NCI-H82 (cell line): ENCODE results near the gene NFASC.

Experiments used
- DNase-seq: peaks from one replicate; lab custom pipeline; 2025; lab: John Stamatoyannopoulos, UW

Gene NFASC

GRCh38 chr1:205041998-205042910, 171.6 kb downstream of the NFASC start:
- peak; percentile 81 for DNase-seq

- peak; percentile 52 for DNase-seq
These were observed 172.5 kb downstream of the NFASC start, which contains the start of gene CNTN2 for GRCh38 chr1:205042911-205043806. Gene CNTN2 (plus strand): TSS chr1:205043212. CDS start chr1:205053186, 9,974 bp downstream.

DNA sequence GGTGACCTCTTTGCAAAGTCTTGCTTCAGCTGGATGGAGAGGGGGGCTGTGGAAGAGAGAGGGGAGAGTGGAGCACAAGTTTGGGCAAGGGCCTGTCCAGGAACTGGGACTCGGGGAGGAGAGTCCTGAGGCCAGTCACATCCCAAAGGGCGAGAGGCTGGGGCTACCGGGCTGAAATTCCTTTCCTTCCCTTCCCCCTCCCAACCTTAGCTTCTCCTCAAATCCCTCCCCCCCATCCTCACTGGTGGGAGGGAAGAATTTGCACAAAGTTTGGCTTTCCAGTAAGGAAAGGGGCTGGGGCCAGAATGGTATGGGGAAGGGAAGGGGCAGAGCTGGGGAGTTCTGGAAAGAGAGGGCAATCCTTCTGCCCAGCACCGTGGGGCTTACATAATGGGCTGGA, 173.2 kb downstream of the NFASC start:
- no peak for DNase-seq

GRCh38 chr1:205044741-205045140, 174.1 kb downstream of the NFASC start:
- no peak for DNase-seq

DNA sequence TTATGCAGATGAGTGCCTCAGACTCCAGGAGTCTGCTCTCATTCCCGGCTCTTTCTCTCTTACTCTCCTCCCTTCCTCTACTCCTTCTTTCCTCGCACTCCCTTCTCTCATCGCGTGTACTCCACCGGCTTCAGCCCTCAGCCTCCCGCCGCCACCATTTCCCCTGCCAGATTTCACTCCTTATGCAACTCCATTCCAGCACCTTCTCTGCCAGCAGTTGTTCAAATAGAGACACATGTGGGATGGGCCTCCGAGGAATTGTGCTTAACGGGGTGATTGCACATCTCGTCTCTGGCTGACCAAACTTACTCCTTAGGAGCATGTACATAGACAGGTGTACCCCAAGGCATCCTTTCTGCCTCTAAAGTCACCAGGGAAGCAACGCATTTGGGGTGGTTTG, 174.5 kb downstream of the NFASC start:
- no peak for DNase-seq

DNA sequence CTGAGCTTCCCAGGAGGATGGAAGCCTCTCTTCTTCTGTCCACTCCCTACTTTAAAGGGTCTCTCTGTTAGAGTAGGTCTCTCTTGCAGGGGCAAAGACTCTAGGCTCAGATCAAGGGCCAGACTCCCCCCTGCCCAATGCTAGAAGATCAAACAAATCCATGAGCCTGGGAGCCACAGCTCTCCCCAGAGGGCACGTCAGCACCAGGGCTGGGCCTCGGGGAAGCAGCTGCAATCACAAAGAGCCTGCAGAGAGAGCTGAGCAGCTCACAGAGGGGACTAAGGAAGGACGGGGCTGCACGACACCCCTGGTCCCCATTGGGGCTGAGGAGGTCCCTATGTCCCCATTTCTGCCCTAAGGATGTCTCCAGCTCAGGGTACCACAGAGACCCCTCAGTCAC, 176.2 kb downstream of the NFASC start:
- DNase-seq = peak; percentile 35

DNA sequence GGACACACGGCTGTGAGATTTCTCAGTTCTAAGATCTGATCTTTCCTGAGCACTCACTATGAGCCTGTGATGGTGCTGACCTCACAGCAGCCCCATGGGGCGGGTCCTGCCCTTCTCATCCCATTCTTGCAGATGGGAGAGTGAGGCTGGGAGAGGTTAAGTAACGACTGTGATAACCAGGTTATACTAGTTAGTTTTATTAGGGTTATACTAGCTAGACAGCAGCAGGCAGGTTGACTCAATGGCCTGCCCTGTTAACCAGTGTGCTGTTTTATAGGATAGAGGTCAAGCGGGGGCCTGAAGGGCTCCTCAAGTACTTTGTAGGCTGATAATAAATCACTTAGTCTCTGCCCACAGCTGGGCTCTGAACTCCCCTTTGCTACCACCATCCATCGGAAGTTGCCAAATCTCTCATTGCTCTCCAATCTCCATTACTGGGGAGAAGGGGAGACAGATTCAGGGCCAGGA, 177.1 kb downstream of the NFASC start:
- no peak for DNase-seq

GRCh38 chr1:205048382-205048781, 177.7 kb downstream of the NFASC start:
- peak; percentile 44 for DNase-seq

GRCh38 chr1:205049479-205049878, 178.8 kb downstream of the NFASC start:
- no peak for DNase-seq

DNA sequence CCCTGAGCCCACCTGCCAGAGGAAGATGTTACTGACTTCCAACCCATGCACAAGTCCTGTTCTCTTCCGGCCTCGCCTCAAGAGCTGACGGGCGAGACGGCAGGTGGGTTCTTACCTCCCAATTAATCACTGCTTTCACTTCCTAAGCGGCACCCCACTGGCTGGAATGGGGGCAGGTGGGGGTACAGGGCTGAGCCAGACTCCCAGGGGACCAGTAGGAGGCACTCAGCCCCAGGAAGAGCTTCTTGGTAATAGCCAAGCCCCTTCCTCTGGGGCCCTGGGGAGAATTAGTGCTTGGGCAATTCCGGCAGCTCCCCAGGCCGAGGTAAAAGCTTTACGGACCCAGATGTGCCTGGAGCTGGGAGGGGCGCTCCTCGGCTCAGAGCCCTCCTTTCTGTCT, 182.0 kb downstream of the NFASC start:
- DNase-seq = peak; percentile 73

DNA sequence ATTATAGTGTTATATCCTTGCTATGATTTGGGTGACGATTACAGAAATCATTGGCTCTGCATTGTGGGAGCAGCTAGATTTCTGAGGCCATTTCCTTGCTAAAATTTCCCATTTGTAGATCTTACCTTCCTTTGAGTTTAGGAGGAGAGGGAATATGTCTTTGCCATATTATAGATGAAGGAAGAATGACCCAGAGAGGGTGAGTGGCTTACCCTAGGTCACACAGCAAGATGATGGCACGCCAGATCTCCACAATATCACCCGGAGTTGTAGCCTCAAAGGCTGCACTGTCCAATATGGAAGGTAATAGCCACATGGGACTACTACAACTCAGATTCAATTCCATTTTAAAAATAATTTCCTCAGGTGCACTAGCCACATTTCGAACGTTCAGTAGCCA, 182.6 kb downstream of the NFASC start:
- DNase-seq = no peak

- no peak for DNase-seq
These were observed 183.4 kb downstream of the NFASC start for GRCh38 chr1:205054013-205054412.

DNA sequence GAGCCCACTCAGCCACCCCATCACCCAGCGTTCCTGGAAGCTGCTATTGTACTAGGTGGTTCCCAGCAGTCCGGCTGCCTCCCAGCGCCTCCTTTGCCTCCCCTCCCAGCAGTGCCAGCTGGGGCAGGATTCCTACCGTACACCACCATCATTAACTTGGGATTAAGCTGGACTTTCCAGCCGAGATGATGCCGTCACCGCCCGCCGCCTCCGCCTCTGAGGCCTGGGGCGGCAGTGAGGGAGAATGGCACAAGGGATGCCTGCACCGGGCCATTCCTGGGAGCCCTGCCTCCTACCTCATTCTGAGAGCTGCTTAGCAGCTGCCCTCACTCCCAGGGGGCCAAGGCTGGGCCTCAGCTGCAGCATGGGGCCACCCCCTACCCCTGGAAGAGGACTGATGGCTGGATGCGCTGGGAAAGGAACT, 185.5 kb downstream of the NFASC start:
- peak; percentile 97 for DNase-seq

DNA sequence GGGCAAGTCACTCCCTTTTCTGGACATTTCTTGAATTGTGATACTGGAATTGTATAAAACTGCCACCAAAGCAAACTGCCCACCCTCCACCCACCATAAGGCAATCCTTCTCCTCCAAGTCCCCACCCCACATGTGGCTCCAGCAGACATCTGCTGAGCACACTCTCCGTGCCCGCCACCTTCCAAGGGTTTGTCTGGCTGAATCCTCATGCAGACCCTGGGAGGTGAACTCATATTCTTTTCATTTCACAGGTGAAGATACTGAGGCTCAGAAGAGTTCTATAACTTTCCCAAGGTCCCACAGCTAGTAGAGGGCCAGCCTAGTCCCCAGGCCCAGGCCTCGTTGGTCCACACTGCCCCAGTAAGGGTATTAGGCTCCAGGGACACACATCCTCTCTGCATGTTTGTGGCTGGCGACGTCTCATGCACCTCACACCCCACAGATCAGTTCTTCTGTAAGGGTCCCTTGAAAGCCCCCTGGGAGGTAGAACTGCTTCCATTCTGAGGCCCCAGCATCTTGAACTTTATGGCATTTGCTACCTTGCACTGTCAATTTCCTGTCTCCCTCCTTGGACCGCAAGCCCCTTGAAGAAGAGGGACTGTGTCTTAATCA, 186.4 kb downstream of the NFASC start:
- DNase-seq = no peak

GRCh38 chr1:205057808-205058575, 187.3 kb downstream of the NFASC start:
- DNase-seq = no peak

DNA sequence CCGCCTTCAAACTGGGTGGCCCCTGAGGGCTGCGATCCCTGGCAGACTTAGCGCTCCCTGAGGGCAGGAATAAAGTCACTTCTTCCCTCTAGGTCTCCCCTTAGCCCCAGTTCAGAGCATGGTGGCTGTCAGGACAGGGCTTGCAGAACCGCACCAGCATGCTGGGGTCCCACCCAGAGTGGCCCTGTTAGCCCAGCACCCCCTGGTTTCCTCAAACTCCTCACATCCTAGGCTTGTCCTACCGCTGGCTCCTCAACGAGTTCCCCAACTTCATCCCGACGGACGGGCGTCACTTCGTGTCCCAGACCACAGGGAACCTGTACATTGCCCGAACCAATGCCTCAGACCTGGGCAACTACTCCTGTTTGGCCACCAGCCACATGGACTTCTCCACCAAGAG, 188.2 kb downstream of the NFASC start:
- no peak for DNase-seq

DNA sequence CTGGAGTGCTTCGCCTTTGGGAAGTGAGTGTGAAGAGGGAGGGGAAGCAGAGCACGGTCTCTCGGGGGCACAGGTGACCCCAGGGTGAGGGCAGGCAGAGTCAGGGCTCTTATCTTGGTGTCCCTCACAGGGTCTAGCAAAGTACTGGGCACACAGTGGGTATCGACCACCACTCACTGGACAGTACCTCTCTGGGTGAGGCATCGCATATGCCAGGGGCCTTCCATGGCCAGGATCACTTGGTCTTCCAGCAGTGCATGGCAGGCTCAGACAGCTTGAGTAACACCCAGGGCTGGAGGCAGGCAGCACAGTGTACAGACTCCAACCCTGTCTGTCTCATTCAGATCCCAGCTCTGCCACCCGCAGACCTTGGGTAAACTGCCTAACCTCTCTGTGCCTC, 189.0 kb downstream of the NFASC start:
- no peak for DNase-seq

DNA sequence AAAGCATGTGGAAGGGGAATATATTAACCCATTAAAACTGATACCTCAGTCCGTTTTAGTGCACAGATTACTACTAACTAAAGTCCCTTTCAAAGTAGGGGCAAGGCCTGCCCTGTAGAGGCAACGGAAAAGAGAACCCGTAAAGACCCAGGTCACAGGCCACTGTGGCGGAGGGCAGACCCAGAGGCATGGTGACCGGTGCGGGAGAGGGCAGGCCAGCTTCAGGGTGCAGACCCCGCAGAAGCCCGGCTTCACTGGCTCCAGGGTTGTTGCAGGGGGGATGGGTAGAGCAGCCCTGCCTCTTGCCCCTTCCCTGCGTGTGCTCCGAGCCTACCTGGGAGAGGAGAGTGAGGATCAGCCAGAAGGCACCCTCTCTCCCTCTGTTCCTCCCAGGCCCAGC, 190.1 kb downstream of the NFASC start:
- no peak for DNase-seq

DNA sequence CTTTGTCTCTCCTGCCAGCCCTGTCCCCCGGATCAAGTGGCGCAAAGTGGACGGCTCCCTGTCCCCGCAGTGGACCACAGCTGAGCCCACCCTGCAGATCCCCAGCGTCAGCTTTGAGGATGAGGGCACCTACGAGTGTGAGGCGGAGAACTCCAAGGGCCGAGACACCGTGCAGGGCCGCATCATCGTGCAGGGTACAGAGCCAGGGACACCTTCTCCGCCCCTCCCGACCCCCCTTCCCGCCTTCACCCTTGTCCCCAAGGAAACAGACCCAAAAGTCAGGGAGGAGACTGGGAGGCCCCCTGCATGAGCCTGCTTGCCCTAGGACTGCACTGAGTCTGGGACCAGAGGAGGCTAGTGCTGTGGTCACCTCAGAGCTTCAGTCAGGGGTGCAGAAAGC, 190.6 kb downstream of the NFASC start:
- no peak for DNase-seq

- peak; percentile 96 for DNase-seq
These were observed 191.0 kb downstream of the NFASC start for GRCh38 chr1:205061665-205062069.

GRCh38 chr1:205062319-205062718, 191.7 kb downstream of the NFASC start:
- DNase-seq = peak; percentile 48
